Left lung (tissue), 10 donors: Measurements from ENCODE around the gene REC8. TPM values are rescaled to one million over a fixed set of nuclear protein-coding genes. Genes with fewer than 3 reads are reported as not detected.
"Not testable (repeated sequence)": the region's sequence is repeated elsewhere in the genome, so short reads cannot be mapped to it uniquely, and the experiment has no call there.

Experiments used
- ATAC-seq: fragments of 200-7000 bp; cut with Tn5 transposase; one replicate; pipeline ENCODE4 v1.9.1; 2020; ENCODE audit warnings: moderate library complexity
- DNase-seq, 4 donors: peaks; one replicate each; pipeline ENCODE4 v3.0.0-alpha.2; 2013 to 2020
- H3K27ac ChIP-seq, 2 donors: fragments of 200-600 bp; sonication (generic) in 1 of 2; one replicate each; pipeline versions ENCODE4 v1.5.0 to v1.8.0; 2020 to 2021
- H3K27me3 ChIP-seq, 2 donors: fragments of 200-600 bp; sonication (generic) in 1 of 2; one replicate each; pipeline versions ENCODE4 v1.5.0 to v1.8.0; 2020 to 2021
- H3K36me3 ChIP-seq, 2 donors: fragments of 200-600 bp; sonication (generic) in 1 of 2; one replicate each; pipeline versions ENCODE4 v1.5.0 to v1.8.0; 2020 to 2021
- H3K4me1 ChIP-seq, 2 donors: fragments of 200-600 bp; one replicate each; pipeline ENCODE4 v1.8.0; 2021
- H3K4me3 ChIP-seq, 2 donors: fragments of 200-600 bp; sonication (generic) in 1 of 2; one replicate each; pipeline versions ENCODE4 v1.5.0 to v1.8.0; 2020 to 2021; ENCODE audit warnings: mild to moderate bottlenecking in 1 of 2
- H3K9me3 ChIP-seq, 2 donors: fragments of 200-600 bp; sonication (generic) in 1 of 2; one replicate each; pipeline versions ENCODE4 v1.5.0 to v1.8.0; 2020 to 2021
- CTCF ChIP-seq, 2 donors: fragments of 200-600 bp; sonication (generic) in 1 of 2; IDR thresholded peaks; one replicate each; pipeline versions ENCODE4 v1.5.0 to v1.8.0; 2021; ENCODE audit warnings: antibody characterized with exemption in 2 of 2
- intact Hi-C, 2 donors: fragments of 100-400 bp; cut with DNase I; formaldehyde crosslinking; loops; one replicate each; pipeline versions ENCODE4 v1.11.2 to v1.14.2; 2022
- polyA plus RNA-seq, 6 donors: library from polyadenylated mRNA; unstranded; fragments of 120-200 nt; gene quantifications; one replicate each; pipeline ENCODE4 v1.2.1, GENCODE V29; 2013; ENCODE audit not compliant: insufficient read length in 6 of 6
- total RNA-seq, 2 donors: library from RNA; stranded (reverse); fragmentation: NEBNext Ultra II Directional; extraction: Animal tissue kit (Norgen Biotek cat#: 25700); gene quantifications; one replicate each; pipeline ENCODE4 v1.2.1, GENCODE V29; 2021
- donor health status: DM: no; HTN: yes; CAD: no.
- donor health status: DM: no; HTN: no; CAD: no.

REC8 gene
- total and polyA plus RNA-seq, 8 donors = 27.0 to 66.0 (median 42.0) TPM

GRCh38 chr14:24216345-24216699, 44.4 kb downstream of the REC8 start:
- no peak for ATAC-seq
- H3K36me3 ChIP-seq = peaks cover 0 to 12% of the 10 kb centered on the region in 2 donors
- DNase-seq = no peak
- intact Hi-C loops = no loop called here
- H3K27me3 ChIP-seq = no peaks in the 10 kb centered on the region
- no peak overlapping the region for H3K4me3 ChIP-seq
- H3K9me3 ChIP-seq = no peaks in the 10 kb centered on the region
- peaks cover 9 to 42% of the 10 kb centered on the region in 2 donors for H3K4me1 ChIP-seq
- no peak for TF ChIP-seq CTCF (IDR thresholded peaks at IDR 0.05)
- H3K27ac ChIP-seq = peak overlapping the region in 1 of 2 donors; percentile 95

GRCh38 chr14:24216876-24217275, 45.0 kb downstream of the REC8 start:
- H3K9me3 ChIP-seq, H3K27me3 ChIP-seq, H3K27ac ChIP-seq, H3K36me3 ChIP-seq, DNase-seq, ATAC-seq, intact Hi-C loops, H3K4me3 ChIP-seq: not testable (repeated sequence)
- peaks cover 9 to 36% of the 10 kb centered on the region in 2 donors for H3K4me1 ChIP-seq

GRCh38 chr14:24219080-24219479, 47.2 kb downstream of the REC8 start:
- H3K36me3 ChIP-seq = peaks cover 0 to 9% of the 10 kb centered on the region in 2 donors
- no peaks in the 10 kb centered on the region for H3K27me3 ChIP-seq
- TF ChIP-seq CTCF (IDR thresholded peaks at IDR 0.05) = no peak
- H3K27ac ChIP-seq = no peak overlapping the region
- DNase-seq (no peak), ATAC-seq (no peak)
- no peaks in the 10 kb centered on the region for H3K9me3 ChIP-seq
- H3K4me3 ChIP-seq = no peak overlapping the region
- H3K4me1 ChIP-seq = peaks cover 6 to 21% of the 10 kb centered on the region in 2 donors
- intact Hi-C loops = no loop called here

GRCh38 chr14:24219521-24219920, 47.6 kb downstream of the REC8 start:
- H3K27ac ChIP-seq = no peak overlapping the region
- H3K36me3 ChIP-seq = peaks cover 0 to 9% of the 10 kb centered on the region in 2 donors
- no peak overlapping the region for H3K4me3 ChIP-seq
- H3K4me1 ChIP-seq = peaks cover 6 to 16% of the 10 kb centered on the region in 2 donors
- no peak for ATAC-seq
- no peak for TF ChIP-seq CTCF (IDR thresholded peaks at IDR 0.05)
- no peaks in the 10 kb centered on the region for H3K27me3 ChIP-seq
- no peaks in the 10 kb centered on the region for H3K9me3 ChIP-seq
- intact Hi-C loops = no loop called here
- DNase-seq = no peak

GRCh38 chr14:24222987-24223386, 51.1 kb downstream of the REC8 start:
- ATAC-seq, H3K27ac ChIP-seq, H3K27me3 ChIP-seq, DNase-seq, H3K9me3 ChIP-seq, intact Hi-C loops, H3K4me1 ChIP-seq, H3K4me3 ChIP-seq: not testable (repeated sequence)
- peaks cover 0 to 16% of the 10 kb centered on the region in 2 donors for H3K36me3 ChIP-seq

- TF ChIP-seq CTCF (IDR thresholded peaks at IDR 0.05) = no peak
- intact Hi-C loops = no loop called here
- H3K4me3 ChIP-seq = no peak overlapping the region
- H3K27me3 ChIP-seq = no peaks in the 10 kb centered on the region
- no peaks in the 10 kb centered on the region for H3K9me3 ChIP-seq
- peak overlapping the region in 1 of 2 donors; percentile 43 for H3K27ac ChIP-seq
- peaks cover 0 to 19% of the 10 kb centered on the region in 2 donors for H3K36me3 ChIP-seq
- ATAC-seq (no peak), DNase-seq (no peak)
- peaks cover under 1 to 2% of the 10 kb centered on the region in 2 donors for H3K4me1 ChIP-seq
Observed at GRCh38 chr14:24224618-24225071, 52.8 kb downstream of the REC8 start.
